Activated T-helper 1 cell treated with Interleukin-2 at 50 U/mL for 16 hours (primary cell): ENCODE results near the gene HUWE1.
"Not testable (repeated sequence)": the region's sequence is repeated elsewhere in the genome, so short reads cannot be mapped to it uniquely, and the experiment has no call there.

ENCODE experiments used
- DNase-seq: peaks from one replicate; pipeline ENCODE4 v3.0.0-alpha.2; 2020; ENCODE audit warnings: low read depth

Gene HUWE1

DNA sequence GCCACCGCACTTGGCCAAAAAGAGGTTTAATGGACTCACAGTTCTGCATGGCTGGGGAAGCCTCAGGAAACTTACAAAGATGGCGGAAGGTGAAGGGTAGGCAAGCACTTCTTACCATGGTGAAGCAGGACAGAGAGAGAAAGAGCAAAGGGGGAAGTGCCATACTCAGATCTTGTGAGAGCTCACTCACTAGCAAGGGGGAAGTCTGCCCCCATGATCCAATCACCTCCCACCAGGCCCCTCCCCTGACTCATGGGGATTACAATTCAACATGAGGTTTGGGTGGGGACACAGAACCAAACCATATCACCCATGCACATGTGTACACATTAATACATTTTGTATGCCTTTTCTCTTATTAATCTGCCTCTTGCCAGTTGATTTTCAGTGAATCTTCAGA is 175.2 kb downstream of the HUWE1 start:
- DNase-seq, result no peak

- not testable (repeated sequence) for DNase-seq
Measured at GRCh38 chrX:53504035-53504434, 182.5 kb downstream of the HUWE1 start.

DNA sequence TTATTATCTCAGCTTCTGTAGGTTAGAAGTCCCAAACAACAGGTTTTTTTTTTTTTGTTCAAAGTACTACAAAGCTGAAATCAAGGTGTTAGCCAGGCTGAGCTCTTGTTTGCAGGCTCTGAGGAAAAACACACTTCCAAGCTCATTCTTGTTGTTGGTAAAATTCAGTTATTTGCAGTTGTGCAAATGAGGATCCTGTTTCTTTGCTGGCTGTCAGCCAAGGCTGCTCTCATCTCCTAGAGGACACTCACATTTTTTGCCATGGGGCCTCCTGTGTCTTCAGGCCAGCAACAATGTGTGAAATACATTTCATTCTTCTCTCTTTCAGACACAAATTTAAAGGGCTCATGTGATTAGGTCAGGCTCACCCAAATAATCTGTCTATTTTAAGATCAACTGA is 192.1 kb downstream of the HUWE1 start:
- DNase-seq, result no peak

- DNase-seq, result no peak
Measured at GRCh38 chrX:53486285-53486684, 200.2 kb downstream of the HUWE1 start.

DNA sequence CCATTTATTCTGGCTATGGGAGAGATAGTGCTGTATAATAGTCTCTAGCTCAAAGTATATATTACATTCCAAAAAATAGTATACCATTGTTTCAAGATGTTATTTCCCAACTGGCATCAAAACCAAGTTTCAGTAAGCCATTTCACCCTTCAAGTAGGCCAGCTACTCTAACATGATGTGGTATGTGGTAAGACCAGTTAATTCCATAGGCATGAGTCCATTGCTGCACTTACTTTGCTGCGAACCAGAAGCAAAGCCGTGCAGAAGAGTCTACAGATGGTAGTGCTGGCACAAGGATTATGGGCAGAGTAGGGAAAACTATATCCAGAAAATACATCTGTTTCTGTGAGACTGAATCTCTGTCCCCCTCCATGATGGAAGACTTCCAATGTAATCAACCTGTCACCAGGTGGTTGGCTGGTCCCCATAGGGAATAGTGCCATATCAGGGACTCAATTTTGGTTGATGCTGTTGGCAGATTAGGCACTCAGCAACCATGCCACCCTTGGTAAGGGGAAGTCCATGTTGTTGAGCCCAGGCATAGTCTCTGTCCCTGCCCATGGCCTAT is 202.6 kb downstream of the HUWE1 start:
- no peak for DNase-seq

DNA sequence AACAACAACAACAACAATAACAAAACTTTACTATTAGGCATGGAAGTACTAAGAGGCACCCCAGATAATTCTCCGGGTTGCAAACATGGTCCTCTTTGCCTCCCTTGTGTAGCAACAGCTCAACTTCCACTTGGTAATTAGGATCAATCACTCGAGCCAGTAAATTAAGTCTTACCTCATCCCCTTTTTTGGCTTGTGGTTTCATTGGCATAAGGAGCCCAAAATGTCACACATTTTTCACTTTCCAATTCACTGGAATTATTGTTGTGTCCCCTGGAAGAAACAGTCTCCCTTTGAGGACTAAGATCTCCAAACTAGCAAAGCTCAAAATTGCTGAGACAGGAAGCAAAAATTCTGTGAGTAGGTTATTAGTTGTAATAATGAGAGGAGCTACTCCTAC is 203.1 kb downstream of the HUWE1 start:
- DNase-seq, result no peak
